Upper lobe of left lung (tissue), 6 donors: ENCODE data around the gene DHX9. TPM values are rescaled to one million over a fixed set of nuclear protein-coding genes. Genes with fewer than 3 reads are reported as not detected.

Experiments
- ATAC-seq, 2 donors: fragments of 200-7000 bp; cut with Tn5 transposase; one replicate each; pipeline ENCODE4 v1.9.1; 2022; ENCODE audit warnings: mild to moderate bottlenecking in 2 of 2, moderate library complexity in 2 of 2; ENCODE audit not compliant: low FRiP score in 2 of 2
- DNase-seq, 2 donors: peaks; one replicate each; pipeline ENCODE4 v3.0.0-alpha.2; 2019 to 2020
- H3K27ac ChIP-seq, 4 donors: fragments of 200-600 bp; sonication (generic); one replicate each; pipeline ENCODE4 v1.5.1; 2016 to 2019
- H3K27me3 ChIP-seq, 4 donors: fragments of 200-600 bp; sonication (generic); one replicate each; pipeline ENCODE4 v1.5.1; 2017 to 2019
- H3K36me3 ChIP-seq, 4 donors: fragments of 200-600 bp; sonication (generic); one replicate each; pipeline ENCODE4 v1.5.1; 2016 to 2019
- H3K4me1 ChIP-seq, 4 donors: fragments of 200-600 bp; sonication (generic); one replicate each; pipeline ENCODE4 v1.5.1; 2018 to 2019
- H3K4me3 ChIP-seq, 4 donors: fragments of 200-600 bp; sonication (generic); one replicate each; pipeline ENCODE4 v1.5.1; 2017 to 2019; ENCODE audit warnings: mild to moderate bottlenecking in 2 of 4, moderate library complexity in 1 of 4
- H3K9me3 ChIP-seq, 4 donors: fragments of 200-600 bp; sonication (generic); one replicate each; pipeline ENCODE4 v1.5.1; 2018 to 2019
- CTCF ChIP-seq, 6 experiments: fragments of 450-650 bp in 4 of 6; fragments of 200-600 bp in 2 of 6; sonication (generic) in 2 of 6; IDR thresholded peaks; one replicate each; pipeline ENCODE4 v1.5.1; 2016 to 2019; ENCODE audit warnings: antibody characterized with exemption in 6 of 6
- EP300 ChIP-seq, 4 donors: sonication (generic); formaldehyde crosslinking; IDR thresholded peaks; one replicate each; pipeline ENCODE4 v1.5.1; 2017; ENCODE audit warnings: antibody characterized with exemption in 4 of 4, control low read depth in 2 of 4
- POLR2A ChIP-seq, 4 donors: fragments of 450-650 bp; IDR thresholded peaks; one replicate each; pipeline ENCODE4 v1.5.1; 2016 to 2017; ENCODE audit warnings: antibody characterized with exemption in 4 of 4, mild to moderate bottlenecking in 2 of 4
- POLR2AphosphoS5 ChIP-seq, 2 donors: sonication (generic); formaldehyde crosslinking; IDR thresholded peaks; one replicate each; pipeline ENCODE4 v1.5.1; 2017; ENCODE audit warnings: antibody characterized with exemption in 2 of 2
- WGBS, 2 donors: methylation state at CpG; one replicate each; pipeline ENCODE4 v1.1.5; 2017 to 2018; 5-methylcytosine and 5-hydroxymethylcytosine counted together
- total RNA-seq, 6 donors: library from RNA; depleted of rRNA in 4 of 6; stranded (reverse); fragments of >200 nt in 4 of 6; gene quantifications; one replicate each; pipeline versions ENCODE4 v1.1.0 to v1.2.1, GENCODE V29; 2016 to 2021
- donor health status: DM: no; HTN: no; CAD: no; lungs with moderate emphysema.
- donor health status: DM: no; HTN: yes; CAD: no; lungs with severe emphysema.

DHX9 gene
- total RNA-seq, 6 donors from 2014 or later: 53.4 to 134 (median 91.7) TPM

GRCh38 chr1:182855911-182856310 lies 16.8 kb downstream of the DHX9 start:
- ATAC-seq (no peak), DNase-seq (no peak)
- Histone ChIP-seq H3K27me3 (no peaks in the 10 kb centered on the region), H3K36me3 (peaks cover 70 to 100% (median 87%) of the 10 kb centered on the region in 4 donors), H3K27ac (no peak overlapping the region), H3K4me3 (no peak overlapping the region), H3K4me1 (no peaks in the 10 kb centered on the region), H3K9me3 (no peaks in the 10 kb centered on the region)
- no peak for TF ChIP-seq CTCF (IDR thresholded peaks at IDR 0.05)
- 66% methylated on average over 4 of the region's 4 CpGs for WGBS, 2 donors

- DNase-seq: no peak
These were observed 18.1 kb downstream of the DHX9 start for GRCh38 chr1:182857212-182857611.

GRCh38 chr1:182860658-182861057 lies 21.5 kb downstream of the DHX9 start:
- ATAC-seq (peak; percentile 43 to 82), DNase-seq (peak in 1 of 2 donors; percentile 46)
- no peak overlapping the region for H3K4me3 ChIP-seq
- no peaks in the 10 kb centered on the region for H3K9me3 ChIP-seq
- TF ChIP-seq POLR2AphosphoS5 (IDR thresholded peaks at IDR 0.05) (no peak), CTCF (IDR thresholded peaks at IDR 0.05) (no peak), POLR2A (IDR thresholded peaks at IDR 0.05) (no peak), EP300 (IDR thresholded peaks at IDR 0.05) (no peak)
- no peaks in the 10 kb centered on the region for H3K4me1 ChIP-seq
- 79 to 82% methylated on average over 4 of the region's 4 CpGs for WGBS, 2 donors
- H3K27ac ChIP-seq: no peak overlapping the region
- peaks cover 62 to 100% (median 92%) of the 10 kb centered on the region in 4 donors for H3K36me3 ChIP-seq
- no peaks in the 10 kb centered on the region for H3K27me3 ChIP-seq

More at GRCh38 chr1:182857212-182857611, 18.1 kb downstream of the DHX9 start:
- Histone ChIP-seq H3K4me1 (no peaks in the 10 kb centered on the region), H3K36me3 (peaks cover 69 to 100% (median 89%) of the 10 kb centered on the region in 4 donors), H3K9me3 (no peaks in the 10 kb centered on the region), H3K4me3 (no peak overlapping the region), H3K27ac (no peak overlapping the region), H3K27me3 (no peaks in the 10 kb centered on the region)
- ATAC-seq: no peak
- TF ChIP-seq POLR2A (IDR thresholded peaks at IDR 0.05) (no peak), CTCF (IDR thresholded peaks at IDR 0.05) (no peak), POLR2AphosphoS5 (IDR thresholded peaks at IDR 0.05) (no peak), EP300 (IDR thresholded peaks at IDR 0.05) (no peak)
- 97% methylated on average over 3 of the region's 3 CpGs for WGBS, 2 donors

- Histone ChIP-seq H3K27ac (no peak overlapping the region), H3K4me1 (no peaks in the 10 kb centered on the region), H3K36me3 (peaks cover 53 to 100% (median 91%) of the 10 kb centered on the region in 4 donors), H3K27me3 (no peaks in the 10 kb centered on the region), H3K4me3 (no peak overlapping the region), H3K9me3 (no peaks in the 10 kb centered on the region)
- WGBS, 2 donors: 92 to 95% methylated on average over 2 of the region's 2 CpGs
- no peak for ATAC-seq
- DNase-seq: no peak
- TF ChIP-seq POLR2AphosphoS5 (IDR thresholded peaks at IDR 0.05) (no peak), POLR2A (IDR thresholded peaks at IDR 0.05) (no peak), EP300 (IDR thresholded peaks at IDR 0.05) (no peak), CTCF (IDR thresholded peaks at IDR 0.05) (no peak)
These were observed 22.8 kb downstream of the DHX9 start for GRCh38 chr1:182861994-182862393.

DNA sequence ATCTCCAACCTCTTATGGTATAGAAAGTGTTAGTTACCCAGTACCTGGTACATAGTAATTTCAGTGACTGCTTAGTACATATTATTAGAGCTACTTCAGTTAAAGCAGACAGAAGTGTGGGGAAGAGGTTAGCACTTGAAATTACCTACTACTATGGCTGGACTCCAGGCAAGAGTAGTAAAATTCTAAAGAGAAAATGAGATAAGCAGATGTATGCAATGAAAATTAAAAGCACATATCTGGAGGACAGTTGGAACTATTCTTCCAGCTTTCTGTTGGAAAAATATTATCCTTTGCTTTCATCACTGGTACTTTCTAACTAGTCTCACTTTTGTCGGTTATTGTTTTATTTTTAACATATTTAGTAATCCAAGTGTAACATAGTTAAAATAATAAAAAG lies 23.7 kb downstream of the DHX9 start:
- TF ChIP-seq CTCF (IDR thresholded peaks at IDR 0.05) (no peak), POLR2A (IDR thresholded peaks at IDR 0.05) (no peak), POLR2AphosphoS5 (IDR thresholded peaks at IDR 0.05) (no peak), EP300 (IDR thresholded peaks at IDR 0.05) (no peak)
- Histone ChIP-seq H3K9me3 (no peaks in the 10 kb centered on the region), H3K4me3 (no peak overlapping the region), H3K27me3 (no peaks in the 10 kb centered on the region), H3K4me1 (no peaks in the 10 kb centered on the region), H3K36me3 (peaks cover 51 to 100% (median 91%) of the 10 kb centered on the region in 4 donors), H3K27ac (no peak overlapping the region)
- ATAC-seq: no peak
- 95 to 97% methylated on average over 1 of the region's 1 CpG for WGBS, 2 donors
- no peak for DNase-seq
